Measurements from ENCODE around the gene BBS7. TPM values are rescaled to one million over a fixed set of nuclear protein-coding genes. Genes with fewer than 3 reads are reported as not detected.

Gene BBS7
- total and polyA plus RNA-seq, 2 of the 13 experiments (the other 11 are each of a cell fraction or from before 2014, with no cell fraction given), result 9.0 to 15.7 TPM

DNA sequence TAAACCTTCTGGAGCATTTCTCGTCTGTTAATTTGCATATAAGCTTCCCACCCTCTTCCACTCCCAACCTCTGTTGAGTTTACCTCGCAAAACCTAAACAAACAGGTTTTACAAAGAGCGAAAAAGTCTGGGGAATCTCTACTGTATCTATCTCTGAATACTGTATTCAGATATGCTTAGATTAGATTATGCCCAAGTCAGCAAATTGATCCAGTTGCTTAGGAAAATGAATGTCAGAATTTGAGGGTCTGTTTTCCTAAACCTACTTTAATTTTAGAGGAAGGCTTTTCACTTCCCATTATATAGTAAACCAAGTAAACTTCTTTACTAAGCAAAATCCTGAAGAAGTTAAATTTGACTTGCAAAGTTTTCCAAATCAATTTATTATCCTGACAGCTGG lies 53.3 kb downstream of the BBS7 start:
- BruUV-seq (replicated peaks), result TSS peak; percentile 1
- CTCF ChIA-PET (ENCODE audit: low intra/inter-chr PET ratio, low total read pairs), result no interaction called here
- Histone ChIP-seq H3K27ac (ENCODE audit: extremely low read length, insufficient read depth, low read length) (no peak overlapping the region), H3K4me3 (replicated peaks in 1 of 3; ENCODE audit: insufficient read depth in 1 of 3, low read depth in 2 of 3, low read length in 3 of 3) (no peak overlapping the region), H3K9ac (ENCODE audit: insufficient read depth, low read depth, low read length) (no peak overlapping the region), H3K79me2 (ENCODE audit: insufficient read depth, low read length) (peaks cover 18% of the 10 kb centered on the region), H3K9me3 (ENCODE audit: low read length) (no peaks in the 10 kb centered on the region), H3K4me2 (ENCODE audit: low read depth, low read length) (no peak overlapping the region), H4K20me1 (ENCODE audit: insufficient read depth, low read length) (no peaks in the 10 kb centered on the region), H3K27me3 (ENCODE audit: control insufficient read depth in 1 of 2, insufficient read depth in 2 of 2, low read length in 2 of 2) (no peaks in the 10 kb centered on the region), H2AFZ (ENCODE audit: low read length) (no peak overlapping the region), H3K36me3 (replicated peaks in 1 of 2; ENCODE audit: control insufficient read depth in 1 of 2, insufficient read depth in 2 of 2, low read length in 2 of 2) (peaks cover 2 to 65% of the 10 kb centered on the region in 2 experiments), H3K4me1 (ENCODE audit: insufficient read depth, low read length) (peaks cover 23% of the 10 kb centered on the region)
- POLR2A ChIA-PET, result no interaction called here
- DNase-seq (ENCODE audit: low spot score) (no peak), ATAC-seq (no peak), FAIRE-seq (no peak)
- in situ Hi-C loops (cut with HindIII; ENCODE audit: extremely low pct_ligation_motif_present, low pct_unique_long_range_greater_than_20kb), result no loop called here
- TF ChIP-seq MAFK (conservative IDR thresholded peaks at IDR 0.05 in 1 of 2, IDR thresholded peaks at IDR 0.05 in 1 of 2; ENCODE audit: low read length in 2 of 2) (peak; percentile 69 to 82), MAFF (IDR thresholded peaks at IDR 0.05; ENCODE audit: low read depth, low read length) (peak; percentile 77)
- TF ChIP-seq, protein P1, sequence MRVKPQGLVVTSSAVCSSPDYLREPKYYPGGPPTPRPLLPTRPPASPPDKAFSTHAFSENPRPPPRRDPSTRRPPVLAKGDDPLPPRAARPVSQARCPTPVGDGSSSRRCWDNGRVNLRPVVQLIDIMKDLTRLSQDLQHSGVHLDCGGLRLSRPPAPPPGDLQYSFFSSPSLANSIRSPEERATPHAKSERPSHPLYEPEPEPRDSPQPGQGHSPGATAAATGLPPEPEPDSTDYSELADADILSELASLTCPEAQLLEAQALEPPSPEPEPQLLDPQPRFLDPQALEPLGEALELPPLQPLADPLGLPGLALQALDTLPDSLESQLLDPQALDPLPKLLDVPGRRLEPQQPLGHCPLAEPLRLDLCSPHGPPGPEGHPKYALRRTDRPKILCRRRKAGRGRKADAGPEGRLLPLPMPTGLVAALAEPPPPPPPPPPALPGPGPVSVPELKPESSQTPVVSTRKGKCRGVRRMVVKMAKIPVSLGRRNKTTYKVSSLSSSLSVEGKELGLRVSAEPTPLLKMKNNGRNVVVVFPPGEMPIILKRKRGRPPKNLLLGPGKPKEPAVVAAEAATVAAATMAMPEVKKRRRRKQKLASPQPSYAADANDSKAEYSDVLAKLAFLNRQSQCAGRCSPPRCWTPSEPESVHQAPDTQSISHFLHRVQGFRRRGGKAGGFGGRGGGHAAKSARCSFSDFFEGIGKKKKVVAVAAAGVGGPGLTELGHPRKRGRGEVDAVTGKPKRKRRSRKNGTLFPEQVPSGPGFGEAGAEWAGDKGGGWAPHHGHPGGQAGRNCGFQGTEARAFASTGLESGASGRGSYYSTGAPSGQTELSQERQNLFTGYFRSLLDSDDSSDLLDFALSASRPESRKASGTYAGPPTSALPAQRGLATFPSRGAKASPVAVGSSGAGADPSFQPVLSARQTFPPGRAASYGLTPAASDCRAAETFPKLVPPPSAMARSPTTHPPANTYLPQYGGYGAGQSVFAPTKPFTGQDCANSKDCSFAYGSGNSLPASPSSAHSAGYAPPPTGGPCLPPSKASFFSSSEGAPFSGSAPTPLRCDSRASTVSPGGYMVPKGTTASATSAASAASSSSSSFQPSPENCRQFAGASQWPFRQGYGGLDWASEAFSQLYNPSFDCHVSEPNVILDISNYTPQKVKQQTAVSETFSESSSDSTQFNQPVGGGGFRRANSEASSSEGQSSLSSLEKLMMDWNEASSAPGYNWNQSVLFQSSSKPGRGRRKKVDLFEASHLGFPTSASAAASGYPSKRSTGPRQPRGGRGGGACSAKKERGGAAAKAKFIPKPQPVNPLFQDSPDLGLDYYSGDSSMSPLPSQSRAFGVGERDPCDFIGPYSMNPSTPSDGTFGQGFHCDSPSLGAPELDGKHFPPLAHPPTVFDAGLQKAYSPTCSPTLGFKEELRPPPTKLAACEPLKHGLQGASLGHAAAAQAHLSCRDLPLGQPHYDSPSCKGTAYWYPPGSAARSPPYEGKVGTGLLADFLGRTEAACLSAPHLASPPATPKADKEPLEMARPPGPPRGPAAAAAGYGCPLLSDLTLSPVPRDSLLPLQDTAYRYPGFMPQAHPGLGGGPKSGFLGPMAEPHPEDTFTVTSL (CRISPR knock-in tag; IDR thresholded peaks at IDR 0.05; ENCODE audit: borderline replicate concordance), result no peak
- WGBS (ENCODE audit: low lambda C conversion rate), result 89% methylated on average over 3 of the region's 3 CpGs
- intact Hi-C loops (cut with micrococcal nuclease; ENCODE audit: unreplicated experiment), result no loop called here

Data from HepG2 (cell line).